ENCODE measurements around the gene SPTSSB. TPM values are rescaled to one million over a fixed set of nuclear protein-coding genes. Genes with fewer than 3 reads are reported as not detected.

Gene SPTSSB
- total RNA-seq, 1 experiment from 2014 or later: 2.9 TPM

DNA sequence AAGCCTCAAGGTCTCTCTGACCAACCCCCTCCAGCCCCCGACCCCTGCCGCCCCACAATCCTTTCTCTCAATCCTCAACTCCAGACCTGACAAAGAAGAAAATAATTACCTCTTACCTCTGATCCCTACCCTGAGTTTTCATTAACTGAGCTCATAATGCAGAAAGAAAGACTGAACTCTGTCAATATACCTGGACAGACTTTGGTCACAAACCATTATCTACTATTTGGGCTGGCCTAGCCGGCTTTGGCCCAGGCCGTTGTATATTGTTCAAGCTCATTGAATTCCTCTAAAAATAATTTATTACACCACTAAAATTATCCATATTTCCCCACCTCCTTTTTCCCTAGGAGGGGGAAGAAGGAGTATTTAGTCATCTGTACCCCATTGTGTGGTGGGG, 29.3 kb upstream of the SPTSSB start:
- Histone ChIP-seq H3K4me1 (ENCODE audit: control insufficient read depth in 1 of 2, insufficient read depth in 2 of 2, low read length in 2 of 2) (no peaks in the 10 kb centered on the region), H3K4me3 (replicated peaks in 1 of 2; ENCODE audit: low read depth in 1 of 2, low read length in 2 of 2) (no peak overlapping the region), H3K9me2 (ENCODE audit: insufficient read depth) (no peaks in the 10 kb centered on the region), H2AFZ (ENCODE audit: low read depth, low read length, poor library complexity, severe bottlenecking) (no peak overlapping the region), H3K27ac (ENCODE audit: low read depth, low read length) (no peak overlapping the region), H3K79me2 (ENCODE audit: insufficient read depth, low read length) (no peaks in the 10 kb centered on the region), H3K4me2 (ENCODE audit: low read length) (no peak overlapping the region), H3K36me3 (ENCODE audit: control insufficient read depth in 1 of 2, insufficient read depth in 2 of 2, low read length in 2 of 2) (no peaks in the 10 kb centered on the region), H3K9me3 (ENCODE audit: control insufficient read depth in 1 of 2, insufficient read depth in 1 of 2, low read depth in 1 of 2, low read length in 2 of 2) (no peaks in the 10 kb centered on the region), H3K9ac (ENCODE audit: low read length) (no peak overlapping the region), H4K20me1 (ENCODE audit: insufficient read depth) (no peaks in the 10 kb centered on the region), H3K27me3 (ENCODE audit: insufficient read depth, low read length) (no peaks in the 10 kb centered on the region)
- no TSS peak for BruUV-seq (replicated peaks)
- ChIA-PET CTCF (no interaction called here), RAD21 (ENCODE audit: low non-redundant PET in 1 of 2, low total read pairs in 2 of 2, uncharacterized antibody in 2 of 2, unreplicated experiment in 2 of 2) (no interaction called here), POLR2A (no interaction called here)
- TF ChIP-seq SP1 (IDR thresholded peaks at IDR 0.05; ENCODE audit: low read depth): no peak
- TF ChIP-seq, protein P1, sequence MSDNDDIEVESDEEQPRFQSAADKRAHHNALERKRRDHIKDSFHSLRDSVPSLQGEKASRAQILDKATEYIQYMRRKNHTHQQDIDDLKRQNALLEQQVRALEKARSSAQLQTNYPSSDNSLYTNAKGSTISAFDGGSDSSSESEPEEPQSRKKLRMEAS (IDR thresholded peaks at IDR 0.05): no peak
- TF ChIP-seq EZH2phosphoT487 (IDR thresholded peaks at IDR 0.05; ENCODE audit: borderline replicate concordance): no peak
- no peak for TF ChIP-seq CBX3 (IDR thresholded peaks at IDR 0.05; ENCODE audit: low read depth)
- TF ChIP-seq, protein P2, sequence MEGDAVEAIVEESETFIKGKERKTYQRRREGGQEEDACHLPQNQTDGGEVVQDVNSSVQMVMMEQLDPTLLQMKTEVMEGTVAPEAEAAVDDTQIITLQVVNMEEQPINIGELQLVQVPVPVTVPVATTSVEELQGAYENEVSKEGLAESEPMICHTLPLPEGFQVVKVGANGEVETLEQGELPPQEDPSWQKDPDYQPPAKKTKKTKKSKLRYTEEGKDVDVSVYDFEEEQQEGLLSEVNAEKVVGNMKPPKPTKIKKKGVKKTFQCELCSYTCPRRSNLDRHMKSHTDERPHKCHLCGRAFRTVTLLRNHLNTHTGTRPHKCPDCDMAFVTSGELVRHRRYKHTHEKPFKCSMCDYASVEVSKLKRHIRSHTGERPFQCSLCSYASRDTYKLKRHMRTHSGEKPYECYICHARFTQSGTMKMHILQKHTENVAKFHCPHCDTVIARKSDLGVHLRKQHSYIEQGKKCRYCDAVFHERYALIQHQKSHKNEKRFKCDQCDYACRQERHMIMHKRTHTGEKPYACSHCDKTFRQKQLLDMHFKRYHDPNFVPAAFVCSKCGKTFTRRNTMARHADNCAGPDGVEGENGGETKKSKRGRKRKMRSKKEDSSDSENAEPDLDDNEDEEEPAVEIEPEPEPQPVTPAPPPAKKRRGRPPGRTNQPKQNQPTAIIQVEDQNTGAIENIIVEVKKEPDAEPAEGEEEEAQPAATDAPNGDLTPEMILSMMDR (IDR thresholded peaks at IDR 0.05 in 2 of 3, conservative IDR thresholded peaks at IDR 0.05 in 1 of 3; ENCODE audit: borderline replicate concordance in 1 of 3, insufficient read depth in 1 of 3, low read depth in 2 of 3, low read length in 2 of 3): no peak
- TF ChIP-seq SRF (IDR thresholded peaks at IDR 0.05; ENCODE audit: low read depth): no peak
- TF ChIP-seq FOSL1 (IDR thresholded peaks at IDR 0.05; ENCODE audit: low read depth): no peak
- TF ChIP-seq ZNF274 (IDR thresholded peaks at IDR 0.05; ENCODE audit: low read depth, low read length): no peak
- no peak for TF ChIP-seq EZH2 (IDR thresholded peaks at IDR 0.05)
- TF ChIP-seq SIN3A (IDR thresholded peaks at IDR 0.05; ENCODE audit: low read depth): no peak
- TF ChIP-seq ELF1 (IDR thresholded peaks at IDR 0.05; ENCODE audit: borderline replicate concordance, low read depth): no peak
- no peak for TF ChIP-seq EGR1 (IDR thresholded peaks at IDR 0.05; ENCODE audit: low read depth)
- TF ChIP-seq, protein P3, sequence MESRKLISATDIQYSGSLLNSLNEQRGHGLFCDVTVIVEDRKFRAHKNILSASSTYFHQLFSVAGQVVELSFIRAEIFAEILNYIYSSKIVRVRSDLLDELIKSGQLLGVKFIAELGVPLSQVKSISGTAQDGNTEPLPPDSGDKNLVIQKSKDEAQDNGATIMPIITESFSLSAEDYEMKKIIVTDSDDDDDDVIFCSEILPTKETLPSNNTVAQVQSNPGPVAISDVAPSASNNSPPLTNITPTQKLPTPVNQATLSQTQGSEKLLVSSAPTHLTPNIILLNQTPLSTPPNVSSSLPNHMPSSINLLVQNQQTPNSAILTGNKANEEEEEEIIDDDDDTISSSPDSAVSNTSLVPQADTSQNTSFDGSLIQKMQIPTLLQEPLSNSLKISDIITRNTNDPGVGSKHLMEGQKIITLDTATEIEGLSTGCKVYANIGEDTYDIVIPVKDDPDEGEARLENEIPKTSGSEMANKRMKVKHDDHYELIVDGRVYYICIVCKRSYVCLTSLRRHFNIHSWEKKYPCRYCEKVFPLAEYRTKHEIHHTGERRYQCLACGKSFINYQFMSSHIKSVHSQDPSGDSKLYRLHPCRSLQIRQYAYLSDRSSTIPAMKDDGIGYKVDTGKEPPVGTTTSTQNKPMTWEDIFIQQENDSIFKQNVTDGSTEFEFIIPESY (IDR thresholded peaks at IDR 0.05; ENCODE audit: extremely low read depth, insufficient replicate concordance, low read length): no peak
- TF ChIP-seq ATF3 (IDR thresholded peaks at IDR 0.05): no peak
- no peak for TF ChIP-seq POLR2A (IDR thresholded peaks at IDR 0.05; ENCODE audit: borderline replicate concordance, extremely low read depth, insufficient read depth, insufficient read length)
- no peak for TF ChIP-seq TCF7L2 (IDR thresholded peaks at IDR 0.05; ENCODE audit: borderline replicate concordance, extremely low read depth, insufficient read depth, insufficient read length)
- ATAC-seq: no peak
- no peak for DNase-seq (ENCODE audit: low read depth, low spot score)
- intact Hi-C loops (cut with micrococcal nuclease): no loop called here
